Osteoblast (primary cell): ENCODE results near the gene RUBCN. TPM values are rescaled to one million over a fixed set of nuclear protein-coding genes. Genes with fewer than 3 reads are reported as not detected.

Experiments used
- DNase-seq: peaks from one replicate; pipeline ENCODE4 v3.0.0; 2011; ENCODE audit warnings: low spot score, mixed read lengths; ENCODE audit not compliant: insufficient read length; ENCODE audit errors: missing footprints
- H2AFZ ChIP-seq: 2 replicates; pipeline ENCODE4 v1.6.0; 2011; ENCODE audit warnings: mild to moderate bottlenecking, low read length
- H3K27ac ChIP-seq: 2 replicates; pipeline ENCODE4 v1.5.1; 2011; ENCODE audit warnings: mild to moderate bottlenecking, low read depth, low read length, moderate library complexity
- H3K27me3 ChIP-seq: 2 replicates; pipeline ENCODE4 v1.6.0; 2012; ENCODE audit warnings: mild to moderate bottlenecking, control low read depth, inconsistent platforms, low read length, moderate library complexity; ENCODE audit not compliant: insufficient read depth
- H3K36me3 ChIP-seq: 2 replicates; pipeline ENCODE4 v1.5.1; 2011; ENCODE audit warnings: mild to moderate bottlenecking, low read length, control low read depth, moderate library complexity; ENCODE audit not compliant: insufficient read depth
- H3K4me1 ChIP-seq: 2 replicates; pipeline ENCODE4 v1.5.1; 2011; ENCODE audit warnings: mild to moderate bottlenecking, low read length, control low read depth, moderate library complexity; ENCODE audit not compliant: insufficient read depth
- H3K4me2 ChIP-seq: 2 replicates; pipeline ENCODE4 v1.6.0; 2011; ENCODE audit warnings: mild to moderate bottlenecking, low read length; ENCODE audit not compliant: insufficient read depth
- H3K4me3 ChIP-seq: fragments of 200-600 bp; sonication (generic); 3 replicates; pipeline ENCODE4 v1.5.1; 2012; ENCODE audit warnings: mild to moderate bottlenecking, low read length, inconsistent platforms; ENCODE audit not compliant: insufficient read depth
- H3K79me2 ChIP-seq: 2 replicates; pipeline ENCODE4 v1.6.0; 2012; ENCODE audit warnings: mild to moderate bottlenecking, low read length, control low read depth, inconsistent platforms; ENCODE audit not compliant: insufficient read depth
- H3K9me3 ChIP-seq: 2 replicates; pipeline ENCODE4 v1.5.1; 2011; ENCODE audit warnings: low read depth, low read length, control low read depth
- H4K20me1 ChIP-seq: 2 replicates; pipeline ENCODE4 v1.6.0; 2012; ENCODE audit warnings: mild to moderate bottlenecking, low read length, control low read depth; ENCODE audit not compliant: insufficient read depth
- total RNA-seq: library from RNA; depleted of rRNA; stranded (reverse); fragments of >200 nt; gene quantifications from 2 replicates; pipeline ENCODE4 v1.2.3, GENCODE V29; 2012
- TF ChIP-seq, protein P1 (sequence below): IDR thresholded peaks from 2 replicates; pipeline ENCODE4 v1.5.1; 2011; ENCODE audit warnings: mild to moderate bottlenecking, low read depth, low read length, moderate library complexity; ENCODE audit errors: extremely low read depth

RUBCN gene
- total RNA-seq, 1 donor: 23.2 TPM

DNA sequence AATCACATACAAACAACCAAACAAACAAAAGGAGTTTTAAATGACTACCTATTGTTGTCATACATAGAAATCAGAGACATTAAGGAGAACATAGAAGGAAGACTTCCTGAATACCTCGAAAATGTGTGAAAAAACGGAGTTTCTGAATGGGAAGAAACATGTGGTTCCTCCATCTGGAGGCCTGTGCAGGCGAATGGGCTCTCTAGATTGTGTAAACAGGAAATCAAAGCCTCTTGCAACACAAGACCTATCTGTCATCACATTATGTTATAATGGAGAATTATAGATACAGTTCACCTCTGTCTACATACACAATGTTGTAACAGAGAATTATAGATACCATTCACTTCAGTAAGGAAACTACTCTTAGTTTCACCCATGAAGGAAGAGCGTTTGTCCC lies 44.1 kb downstream of the RUBCN start:
- no peak overlapping the region for H3K4me3 ChIP-seq
- no peak for DNase-seq
- H4K20me1 ChIP-seq: no peaks in the 10 kb centered on the region
- no peak overlapping the region for H3K27ac ChIP-seq
- H3K27me3 ChIP-seq: no peaks in the 10 kb centered on the region
- H2AFZ ChIP-seq: no peak overlapping the region
- peaks cover 42% of the 10 kb centered on the region for H3K36me3 ChIP-seq
- no peaks in the 10 kb centered on the region for H3K9me3 ChIP-seq
- H3K4me1 ChIP-seq: no peaks in the 10 kb centered on the region
- TF ChIP-seq, protein P1, sequence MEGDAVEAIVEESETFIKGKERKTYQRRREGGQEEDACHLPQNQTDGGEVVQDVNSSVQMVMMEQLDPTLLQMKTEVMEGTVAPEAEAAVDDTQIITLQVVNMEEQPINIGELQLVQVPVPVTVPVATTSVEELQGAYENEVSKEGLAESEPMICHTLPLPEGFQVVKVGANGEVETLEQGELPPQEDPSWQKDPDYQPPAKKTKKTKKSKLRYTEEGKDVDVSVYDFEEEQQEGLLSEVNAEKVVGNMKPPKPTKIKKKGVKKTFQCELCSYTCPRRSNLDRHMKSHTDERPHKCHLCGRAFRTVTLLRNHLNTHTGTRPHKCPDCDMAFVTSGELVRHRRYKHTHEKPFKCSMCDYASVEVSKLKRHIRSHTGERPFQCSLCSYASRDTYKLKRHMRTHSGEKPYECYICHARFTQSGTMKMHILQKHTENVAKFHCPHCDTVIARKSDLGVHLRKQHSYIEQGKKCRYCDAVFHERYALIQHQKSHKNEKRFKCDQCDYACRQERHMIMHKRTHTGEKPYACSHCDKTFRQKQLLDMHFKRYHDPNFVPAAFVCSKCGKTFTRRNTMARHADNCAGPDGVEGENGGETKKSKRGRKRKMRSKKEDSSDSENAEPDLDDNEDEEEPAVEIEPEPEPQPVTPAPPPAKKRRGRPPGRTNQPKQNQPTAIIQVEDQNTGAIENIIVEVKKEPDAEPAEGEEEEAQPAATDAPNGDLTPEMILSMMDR: no peak
- no peaks in the 10 kb centered on the region for H3K79me2 ChIP-seq
- no peak overlapping the region for H3K4me2 ChIP-seq

DNA sequence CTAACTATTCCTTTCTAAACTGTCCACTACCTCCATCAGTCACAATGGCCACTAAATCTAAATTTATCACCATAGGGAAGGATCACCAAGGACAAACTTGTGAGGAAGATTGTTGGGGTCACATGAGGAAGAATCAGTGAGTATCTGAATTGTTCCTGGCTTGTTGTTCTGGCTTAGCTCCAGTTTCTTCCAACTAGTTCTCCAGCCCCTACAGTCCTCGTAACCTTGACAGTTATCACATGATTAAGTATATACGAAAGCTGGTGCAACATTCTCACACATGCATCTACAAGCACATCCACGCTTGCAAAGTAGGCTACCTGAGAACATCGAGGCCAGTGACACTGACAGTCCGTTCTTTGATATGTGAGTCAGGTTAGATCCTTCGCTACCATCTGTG lies 46.0 kb downstream of the RUBCN start:
- H4K20me1 ChIP-seq: no peaks in the 10 kb centered on the region
- DNase-seq: no peak
- no peak overlapping the region for H3K4me2 ChIP-seq
- H3K27me3 ChIP-seq: no peaks in the 10 kb centered on the region
- no peaks in the 10 kb centered on the region for H3K4me1 ChIP-seq
- no peak overlapping the region for H3K4me3 ChIP-seq
- TF ChIP-seq, protein P1: no peak
- H3K9me3 ChIP-seq: no peaks in the 10 kb centered on the region
- peaks cover 40% of the 10 kb centered on the region for H3K36me3 ChIP-seq
- no peak overlapping the region for H2AFZ ChIP-seq
- H3K27ac ChIP-seq: no peak overlapping the region
- H3K79me2 ChIP-seq: no peaks in the 10 kb centered on the region

DNA sequence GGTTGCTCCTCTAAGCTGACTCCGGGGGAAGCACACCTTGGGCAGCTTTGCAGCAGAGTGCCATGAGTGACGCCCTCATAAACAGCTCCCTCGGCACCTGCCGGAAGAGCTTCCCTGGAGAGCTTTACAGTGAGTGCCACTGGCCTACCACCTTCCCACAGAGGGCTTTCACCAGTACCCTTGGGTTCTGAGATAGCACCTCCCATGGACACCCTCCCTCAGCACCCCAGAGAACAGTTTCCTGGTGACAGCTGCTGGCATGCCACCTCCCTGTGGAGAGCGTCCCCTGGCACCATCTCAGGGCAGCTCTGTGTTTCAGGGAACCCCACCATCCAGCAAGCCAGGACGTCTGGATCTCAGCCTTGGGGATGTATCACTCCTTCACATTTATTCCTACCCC lies 49.1 kb downstream of the RUBCN start:
- Histone ChIP-seq H2AFZ (no peak overlapping the region), H3K4me1 (no peaks in the 10 kb centered on the region), H3K27ac (no peak overlapping the region), H4K20me1 (no peaks in the 10 kb centered on the region), H3K4me2 (no peak overlapping the region), H3K27me3 (no peaks in the 10 kb centered on the region), H3K4me3 (no peak overlapping the region), H3K36me3 (peaks cover 26% of the 10 kb centered on the region), H3K9me3 (no peaks in the 10 kb centered on the region), H3K79me2 (no peaks in the 10 kb centered on the region)
- TF ChIP-seq, protein P1: no peak
- no peak for DNase-seq

DNA sequence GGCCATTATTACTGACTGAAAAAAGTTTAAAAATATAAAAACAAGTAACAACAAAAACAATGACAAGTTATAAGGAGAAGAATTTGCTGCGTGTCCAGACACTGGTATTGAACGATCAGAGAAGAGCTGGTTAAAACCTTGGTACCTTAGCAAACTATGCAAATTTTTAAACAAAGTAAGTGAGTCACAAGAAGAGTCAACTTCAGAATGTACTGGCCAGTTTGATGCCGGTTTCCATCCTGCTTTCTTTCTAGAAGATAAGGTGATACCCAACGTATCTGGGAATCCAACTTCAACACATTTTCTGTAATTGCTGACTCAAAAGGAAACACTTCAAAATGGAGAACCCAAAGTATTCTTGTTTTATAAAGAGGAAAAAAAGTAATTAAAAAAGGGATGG lies 49.8 kb downstream of the RUBCN start:
- Histone ChIP-seq H3K4me1 (no peaks in the 10 kb centered on the region), H2AFZ (no peak overlapping the region), H4K20me1 (no peaks in the 10 kb centered on the region), H3K79me2 (no peaks in the 10 kb centered on the region), H3K4me3 (no peak overlapping the region), H3K36me3 (peaks cover 23% of the 10 kb centered on the region), H3K27ac (no peak overlapping the region), H3K27me3 (no peaks in the 10 kb centered on the region), H3K9me3 (no peaks in the 10 kb centered on the region), H3K4me2 (no peak overlapping the region)
- TF ChIP-seq, protein P1: no peak
- no peak for DNase-seq
